SK-N-SH treated with all-trans-retinoic acid at 6 μM for 48 hours (cell line): Measurements from ENCODE around the gene HIRA.

Source experiments
- ATAC-seq: fragments of 200-7000 bp; cut with Tn5 transposase; 3 replicates; pipeline ENCODE4 v1.9.1; 2020; ENCODE audit warnings: mild to moderate bottlenecking, moderate library complexity
- ARNTL ChIP-seq: fragments of 450-650 bp; formaldehyde crosslinking; IDR thresholded peaks from 2 replicates; pipeline ENCODE4 v1.5.0; 2020; ENCODE audit warnings: low read depth, mild to moderate bottlenecking, moderate library complexity, borderline replicate concordance
- BACH2 ChIP-seq: fragments of 250-450 bp; sonication (Bioruptor Pico); IDR thresholded peaks from 2 replicates; pipeline ENCODE4 v1.9.0; 2021; ENCODE audit warnings: mild to moderate bottlenecking, borderline replicate concordance
- CREB5 ChIP-seq: fragments of 250-450 bp; sonication (Bioruptor Pico); IDR thresholded peaks from 2 replicates; pipeline ENCODE4 v1.5.1; 2020; ENCODE audit warnings: low read depth, mild to moderate bottlenecking, moderate library complexity
- CSRNP3 ChIP-seq: fragments of 250-450 bp; sonication (Bioruptor Pico); IDR thresholded peaks from 2 replicates; pipeline ENCODE4 v1.5.1; 2021; ENCODE audit warnings: mild to moderate bottlenecking, moderate library complexity
- ESRRG ChIP-seq: fragments of 250-450 bp; sonication (Bioruptor Pico); IDR thresholded peaks from 2 replicates; pipeline ENCODE4 v1.6.1; 2021; ENCODE audit warnings: mild to moderate bottlenecking
- GLIS3 ChIP-seq: fragments of 250-450 bp; sonication (Bioruptor Pico); IDR thresholded peaks from 2 replicates; pipeline ENCODE4 v1.5.0; 2020; ENCODE audit warnings: mild to moderate bottlenecking, moderate library complexity
- ISL1 ChIP-seq: fragments of 250-450 bp; sonication (Bioruptor Pico); IDR thresholded peaks from 2 replicates; pipeline ENCODE4 v2.1.2; 2022; ENCODE audit warnings: mild to moderate bottlenecking, moderate library complexity
- OSR1 ChIP-seq: fragments of 250-450 bp; sonication (Bioruptor Pico); IDR thresholded peaks from 2 replicates; pipeline ENCODE4 v1.8.0; 2022; ENCODE audit warnings: moderate library complexity, mild to moderate bottlenecking, inconsistent platforms
- PATZ1 ChIP-seq: fragments of 250-450 bp; sonication (Bioruptor Pico); IDR thresholded peaks from 2 replicates; pipeline ENCODE4 v1.8.0; 2020; ENCODE audit warnings: mild to moderate bottlenecking, moderate library complexity, borderline replicate concordance
- POU6F1 ChIP-seq: fragments of 250-450 bp; sonication (Bioruptor Pico); IDR thresholded peaks from 2 replicates; pipeline ENCODE4 v1.8.0; 2021; ENCODE audit warnings: low read depth, mild to moderate bottlenecking, moderate library complexity, borderline replicate concordance
- PPARA ChIP-seq: fragments of 250-450 bp; sonication (Bioruptor Pico); IDR thresholded peaks from 2 replicates; pipeline ENCODE4 v1.5.0; 2020; ENCODE audit warnings: mild to moderate bottlenecking, borderline replicate concordance
- RARB ChIP-seq: fragments of 250-450 bp; sonication (Bioruptor Pico); IDR thresholded peaks from 2 replicates; pipeline ENCODE4 v1.8.0; 2021; ENCODE audit warnings: mild to moderate bottlenecking, moderate library complexity
- SNAI2 ChIP-seq: fragments of 250-450 bp; sonication (Bioruptor Pico); IDR thresholded peaks from 2 replicates; pipeline ENCODE4 v1.5.0; 2020; ENCODE audit warnings: mild to moderate bottlenecking, moderate library complexity
- TCF4 ChIP-seq: fragments of 250-450 bp; sonication (Bioruptor Pico); IDR thresholded peaks from 2 replicates; pipeline ENCODE4 v1.8.0; 2021; ENCODE audit warnings: mild to moderate bottlenecking, moderate library complexity, borderline replicate concordance
- TOX ChIP-seq: fragments of 250-450 bp; sonication (Bioruptor Pico); IDR thresholded peaks from 2 replicates; pipeline ENCODE4 v1.8.0; 2021; ENCODE audit warnings: mild to moderate bottlenecking, moderate library complexity, borderline replicate concordance
- TSHZ2 ChIP-seq: fragments of 250-450 bp; sonication (Bioruptor Pico); IDR thresholded peaks from 2 replicates; pipeline ENCODE4 v1.5.0; 2020; ENCODE audit warnings: mild to moderate bottlenecking, moderate library complexity
- ZC3H10 ChIP-seq: fragments of 250-450 bp; sonication (Bioruptor Pico); IDR thresholded peaks from 2 replicates; pipeline ENCODE4 v1.5.1; 2021; ENCODE audit warnings: mild to moderate bottlenecking, moderate library complexity
- ZFP3 ChIP-seq: fragments of 250-450 bp; sonication (Bioruptor Pico); IDR thresholded peaks from 2 replicates; pipeline ENCODE4 v1.5.0; 2020; ENCODE audit warnings: mild to moderate bottlenecking, moderate library complexity
- ZFP30 ChIP-seq: fragments of 450-650 bp; formaldehyde crosslinking; IDR thresholded peaks from 2 replicates; pipeline ENCODE4 v1.5.0; 2022; ENCODE audit warnings: mild to moderate bottlenecking, moderate library complexity
- ZNF565 ChIP-seq: fragments of 450-650 bp; formaldehyde crosslinking; conservative IDR thresholded peaks from 2 replicates; pipeline ENCODE4 v1.5.0; 2020; ENCODE audit warnings: low read depth, mild to moderate bottlenecking, moderate library complexity
- ZNF8 ChIP-seq: fragments of 450-650 bp; formaldehyde crosslinking; IDR thresholded peaks from 2 replicates; pipeline ENCODE4 v1.5.0; 2020; ENCODE audit warnings: mild to moderate bottlenecking, moderate library complexity

The HIRA gene

GRCh38 chr22:19398652-19399051 lies 32.9 kb downstream of the HIRA start:
- TF ChIP-seq CSRNP3 (CRISPR knock-in tag) (no peak), TOX (no peak), TSHZ2 (CRISPR knock-in tag) (no peak), PPARA (CRISPR knock-in tag) (no peak), PATZ1 (CRISPR knock-in tag) (no peak), GLIS3 (no peak), CREB5 (CRISPR knock-in tag) (no peak)
- ATAC-seq = no peak

GRCh38 chr22:19398206-19398605 lies 33.3 kb downstream of the HIRA start:
- no peak for TF ChIP-seq POU6F1 (CRISPR knock-in tag)
- TF ChIP-seq CSRNP3 (CRISPR knock-in tag) = no peak
- TF ChIP-seq ZNF565 = no peak
- TF ChIP-seq ARNTL (CRISPR knock-in tag) = no peak
- TF ChIP-seq GLIS3 = no peak
- TF ChIP-seq RARB (CRISPR knock-in tag) = no peak
- TF ChIP-seq OSR1 (CRISPR knock-in tag) = no peak
- no peak for TF ChIP-seq TOX
- no peak for TF ChIP-seq ZC3H10
- TF ChIP-seq ZFP3 (CRISPR knock-in tag) = no peak
- TF ChIP-seq ISL1 (CRISPR knock-in tag) = no peak
- no peak for TF ChIP-seq ESRRG
- TF ChIP-seq BACH2 (CRISPR knock-in tag) = no peak
- ATAC-seq = no peak

- ATAC-seq = no peak
- TF ChIP-seq TOX (no peak), RARB (CRISPR knock-in tag) (no peak), GLIS3 (no peak), POU6F1 (CRISPR knock-in tag) (no peak), ESRRG (no peak), ZFP3 (CRISPR knock-in tag) (no peak), CSRNP3 (CRISPR knock-in tag) (no peak), ZNF8 (no peak), CREB5 (CRISPR knock-in tag) (no peak), TCF4 (no peak), SNAI2 (CRISPR knock-in tag) (no peak), OSR1 (CRISPR knock-in tag) (no peak), ZFP30 (CRISPR knock-in tag) (no peak)
Observed at GRCh38 chr22:19397734-19398104, 33.8 kb downstream of the HIRA start.
